Activated CD8-positive, alpha-beta T cell treated with anti-CD3 and anti-CD28 coated beads for 36 hours (primary cell): Measurements from ENCODE around the gene PATJ. TPM values are rescaled to one million over a fixed set of nuclear protein-coding genes. Genes with fewer than 3 reads are reported as not detected.

Experiments used
- ATAC-seq: fragments of 200-7000 bp; cut with Tn5 transposase; one replicate; pipeline ENCODE4 v1.10.0; 2021; ENCODE audit warnings: mild to moderate bottlenecking, moderate library complexity
- CTCF ChIA-PET: fragments of 350-600 bp; sonication (Branson Sonifier 250); formaldehyde crosslinking; loops from one replicate; lab custom pipeline; 2021; ENCODE audit warnings: antibody characterized with exemption; lab: Charles Lee
- POLR2A ChIA-PET: fragments of 350-600 bp; sonication (Branson Sonifier 250); formaldehyde crosslinking; loops from one replicate; lab custom pipeline; 2021; ENCODE audit warnings: antibody characterized with exemption; lab: Charles Lee
- DNase-seq: peaks from one replicate; pipeline ENCODE4 v3.0.0-alpha.2; 2020
- H3K27ac Mint-ChIP-seq: one replicate; pipeline ENCODE4 v1.8.0; 2021; ENCODE audit warnings: mild to moderate bottlenecking, mixed read lengths
- H3K27me3 Mint-ChIP-seq: one replicate; pipeline ENCODE4 v1.8.0; 2021; ENCODE audit warnings: mixed read lengths
- H3K36me3 Mint-ChIP-seq: one replicate; pipeline ENCODE4 v1.8.0; 2021; ENCODE audit warnings: low read depth, mixed read lengths
- H3K4me1 Mint-ChIP-seq: one replicate; pipeline ENCODE4 v1.8.0; 2021; ENCODE audit warnings: low read depth, mixed read lengths
- H3K4me3 Mint-ChIP-seq: one replicate; pipeline ENCODE4 v1.8.0; 2021; ENCODE audit warnings: mild to moderate bottlenecking, moderate library complexity, mixed read lengths
- H3K9me3 Mint-ChIP-seq: one replicate; pipeline ENCODE4 v1.8.0; 2021; ENCODE audit warnings: mixed read lengths
- CTCF ChIP-seq: fragments of 200-600 bp; IDR thresholded peaks from one replicate; pipeline ENCODE4 v1.8.0; 2022; ENCODE audit warnings: antibody characterized with exemption, mild to moderate bottlenecking
- intact Hi-C: fragments of 100-400 bp; cut with micrococcal nuclease; formaldehyde crosslinking; loops from one replicate; pipeline ENCODE4 v1.10.0; 2022
- total RNA-seq, 2 experiments: library from RNA; stranded (reverse); gene quantifications; one replicate each; pipeline ENCODE4 v1.2.3, GENCODE V29; 2021

The PATJ gene
- total RNA-seq, 2 experiments from 2014 or later = 8.1 to 9.2 TPM

GRCh38 chr1:61865646-61866220, 123.5 kb downstream of the PATJ start:
- Mint-ChIP-seq H3K4me3 (no peak overlapping the region), H3K27ac (no peak overlapping the region), H3K27me3 (no peaks in the 10 kb centered on the region), H3K4me1 (no peaks in the 10 kb centered on the region), H3K9me3 (no peaks in the 10 kb centered on the region), H3K36me3 (peaks cover 8% of the 10 kb centered on the region)
- POLR2A ChIA-PET = no interaction called here
- ATAC-seq = no peak
- no peak for DNase-seq
- no peak for TF ChIP-seq CTCF
- intact Hi-C loops = no loop called here
- CTCF ChIA-PET = no interaction called here

GRCh38 chr1:61869691-61870109, 127.4 kb downstream of the PATJ start:
- no peak for DNase-seq
- H3K36me3 Mint-ChIP-seq = peaks cover 13% of the 10 kb centered on the region
- H3K27ac Mint-ChIP-seq = no peak overlapping the region
- no peak for ATAC-seq
- CTCF ChIA-PET = interaction anchor here (1.1 kb wide), 1 partner anchor 19 kb away, joined by 3 read pairs; no protein-coding TSS in a partner anchor
- intact Hi-C loops = no loop called here
- POLR2A ChIA-PET = no interaction called here
- no peaks in the 10 kb centered on the region for H3K9me3 Mint-ChIP-seq
- no peaks in the 10 kb centered on the region for H3K27me3 Mint-ChIP-seq
- no peak for TF ChIP-seq CTCF
- no peaks in the 10 kb centered on the region for H3K4me1 Mint-ChIP-seq
- H3K4me3 Mint-ChIP-seq = no peak overlapping the region

GRCh38 chr1:61872206-61872605, 129.9 kb downstream of the PATJ start:
- H3K27ac Mint-ChIP-seq = no peak overlapping the region

GRCh38 chr1:61873581-61873980, 131.3 kb downstream of the PATJ start:
- H3K9me3 Mint-ChIP-seq = no peaks in the 10 kb centered on the region
- DNase-seq (no peak), ATAC-seq (no peak)
- TF ChIP-seq CTCF = no peak
- no peaks in the 10 kb centered on the region for H3K27me3 Mint-ChIP-seq
- intact Hi-C loops = no loop called here
- no peak overlapping the region for H3K27ac Mint-ChIP-seq
- peaks cover 2% of the 10 kb centered on the region for H3K4me1 Mint-ChIP-seq
- ChIA-PET POLR2A (no interaction called here), CTCF (no interaction called here)
- H3K4me3 Mint-ChIP-seq = no peak overlapping the region
- H3K36me3 Mint-ChIP-seq = peaks cover 21% of the 10 kb centered on the region

More at GRCh38 chr1:61872206-61872605, 129.9 kb downstream of the PATJ start:
- no peak for DNase-seq
- ChIA-PET CTCF (no interaction called here), POLR2A (no interaction called here)
- H3K4me3 Mint-ChIP-seq = no peak overlapping the region
- H3K36me3 Mint-ChIP-seq = peaks cover 14% of the 10 kb centered on the region
- no peaks in the 10 kb centered on the region for H3K27me3 Mint-ChIP-seq
- no peak for ATAC-seq
- TF ChIP-seq CTCF = no peak
- no peaks in the 10 kb centered on the region for H3K4me1 Mint-ChIP-seq
- no peaks in the 10 kb centered on the region for H3K9me3 Mint-ChIP-seq
- intact Hi-C loops = no loop called here

GRCh38 chr1:61873994-61874393, 131.7 kb downstream of the PATJ start:
- Mint-ChIP-seq H3K9me3 (no peaks in the 10 kb centered on the region), H3K27ac (no peak overlapping the region), H3K27me3 (no peaks in the 10 kb centered on the region), H3K36me3 (peaks cover 21% of the 10 kb centered on the region), H3K4me3 (no peak overlapping the region), H3K4me1 (peaks cover 2% of the 10 kb centered on the region)
- ChIA-PET CTCF (no interaction called here), POLR2A (no interaction called here)
- no peak for DNase-seq
- no peak for ATAC-seq
- TF ChIP-seq CTCF = no peak
- intact Hi-C loops = no loop called here
